H9 (cell line): Measurements from ENCODE around the gene PEA15. TPM values are rescaled to one million over a fixed set of nuclear protein-coding genes. Genes with fewer than 3 reads are reported as not detected.

ENCODE experiments used
- DNase-seq: peaks from one replicate; pipeline ENCODE4 v3.0.0-alpha.2; 2017
- H2AFZ ChIP-seq: one replicate; pipeline ENCODE4 v1.6.1; 2013; ENCODE audit warnings: mild to moderate bottlenecking, low read length, control low read depth, moderate library complexity
- H2AK5ac ChIP-seq: 2 replicates; pipeline ENCODE4 v1.6.1; 2013; ENCODE audit warnings: low read length, control low read depth, mixed read lengths; ENCODE audit not compliant: insufficient read length
- H2BK120ac ChIP-seq: one replicate; pipeline ENCODE4 v1.6.1; 2013; ENCODE audit warnings: low read depth, mild to moderate bottlenecking, low read length, control low read depth, inconsistent platforms; ENCODE audit not compliant: poor library complexity, severe bottlenecking
- H2BK12ac ChIP-seq: 2 replicates; pipeline ENCODE4 v1.6.1; 2013; ENCODE audit warnings: low read length, control low read depth, mixed read lengths, low read depth; ENCODE audit not compliant: insufficient read length
- H2BK15ac ChIP-seq: 2 replicates; pipeline ENCODE4 v1.6.1; 2013; ENCODE audit warnings: low read depth, low read length, control low read depth
- H2BK20ac ChIP-seq: one replicate; pipeline ENCODE4 v1.6.1; 2013; ENCODE audit warnings: low read depth, mild to moderate bottlenecking, low read length, control low read depth, inconsistent platforms; ENCODE audit not compliant: poor library complexity, severe bottlenecking
- H2BK5ac ChIP-seq: 2 replicates; pipeline ENCODE4 v1.6.1; 2013; ENCODE audit warnings: low read length, control low read depth, mixed read lengths; ENCODE audit not compliant: insufficient read length
- H3K14ac ChIP-seq: 2 replicates; pipeline ENCODE4 v1.6.1; 2013; ENCODE audit warnings: low read length, control low read depth; ENCODE audit not compliant: insufficient read depth
- H3K18ac ChIP-seq: 2 replicates; pipeline ENCODE4 v1.6.1; 2013; ENCODE audit warnings: low read depth, mild to moderate bottlenecking, mixed read lengths, low read length, control low read depth; ENCODE audit not compliant: insufficient read length
- H3K23ac ChIP-seq: 2 replicates; pipeline ENCODE4 v1.6.1; 2013; ENCODE audit warnings: low read length, control low read depth, mixed read lengths, low read depth; ENCODE audit not compliant: insufficient read length
- H3K23me2 ChIP-seq: 2 replicates; pipeline ENCODE4 v1.6.1; 2013; ENCODE audit warnings: low read depth, mild to moderate bottlenecking, mixed read lengths, low read length, control low read depth; ENCODE audit not compliant: insufficient read length, poor library complexity, severe bottlenecking
- H3K27ac ChIP-seq: 2 replicates; pipeline ENCODE4 v1.5.1; 2013; ENCODE audit warnings: low read length, control low read depth, mixed read lengths, low read depth; ENCODE audit not compliant: insufficient read length
- H3K27me3 ChIP-seq: 2 replicates; pipeline ENCODE4 v1.6.1; 2013; ENCODE audit warnings: low read length, control low read depth, inconsistent platforms; ENCODE audit not compliant: insufficient read depth
- H3K4ac ChIP-seq: 2 replicates; pipeline ENCODE4 v1.6.1; 2013; ENCODE audit warnings: low read depth, mild to moderate bottlenecking, control low read depth, inconsistent platforms, low read length, moderate library complexity
- H3K4me1 ChIP-seq: 2 replicates; pipeline ENCODE4 v1.6.1; 2013; ENCODE audit warnings: low read length, control low read depth, inconsistent platforms; ENCODE audit not compliant: insufficient read depth
- H3K4me2 ChIP-seq: 2 replicates; pipeline ENCODE4 v1.6.1; 2013; ENCODE audit warnings: low read length, control low read depth, mixed read lengths; ENCODE audit not compliant: insufficient read length, insufficient read depth
- H3K56ac ChIP-seq: 2 replicates; pipeline ENCODE4 v1.6.1; 2013; ENCODE audit warnings: low read depth, mild to moderate bottlenecking, mixed read lengths, low read length, control low read depth; ENCODE audit not compliant: insufficient read length
- H3K79me1 ChIP-seq: 2 replicates; pipeline ENCODE4 v1.6.1; 2013; ENCODE audit warnings: low read depth, mild to moderate bottlenecking, moderate library complexity, low read length, control low read depth, inconsistent platforms; ENCODE audit not compliant: insufficient read depth, poor library complexity, severe bottlenecking
- H3K79me2 ChIP-seq: 2 replicates; pipeline ENCODE4 v1.6.1; 2013; ENCODE audit warnings: low read length, control low read depth, inconsistent platforms; ENCODE audit not compliant: insufficient read depth
- H3K9ac ChIP-seq: 2 replicates; pipeline ENCODE4 v1.6.1; 2013; ENCODE audit warnings: low read length, control low read depth, mixed read lengths; ENCODE audit not compliant: insufficient read length; ENCODE audit errors: extremely low read depth
- H3K9me3 ChIP-seq: one replicate; pipeline ENCODE4 v1.6.1; 2013; ENCODE audit warnings: low read depth, low read length, inconsistent platforms; ENCODE audit not compliant: control insufficient read depth
- H3T11ph ChIP-seq: one replicate; pipeline ENCODE4 v1.6.1; 2013; ENCODE audit warnings: mild to moderate bottlenecking, low read length, control low read depth, inconsistent platforms
- H4K20me1 ChIP-seq: one replicate; pipeline ENCODE4 v1.6.1; 2013; ENCODE audit not compliant: control insufficient read depth, insufficient read length, insufficient read depth
- H4K5ac ChIP-seq: 2 replicates; pipeline ENCODE4 v1.6.1; 2013; ENCODE audit warnings: low read depth, mild to moderate bottlenecking, mixed read lengths, low read length, control low read depth; ENCODE audit not compliant: insufficient read length
- H4K8ac ChIP-seq: replicated peaks from 2 replicates; pipeline ENCODE4 v1.6.1; 2013; ENCODE audit warnings: low read length, control low read depth, mixed read lengths, low read depth; ENCODE audit not compliant: insufficient read length
- H4K91ac ChIP-seq: 2 replicates; pipeline ENCODE4 v1.6.1; 2013; ENCODE audit warnings: low read depth, mild to moderate bottlenecking, moderate library complexity, mixed read lengths, low read length, control low read depth; ENCODE audit not compliant: insufficient read length
- H3K27ac Mint-ChIP-seq, 3 experiments: 2 replicates in 2 of 3; 3 replicates in 1 of 3; pipeline ENCODE4 v1.8.0; 2020 to 2021; ENCODE audit warnings: mixed read lengths in 3 of 3, mild to moderate bottlenecking in 1 of 3, moderate library complexity in 1 of 3
- H3K27me3 Mint-ChIP-seq: 2 replicates; pipeline ENCODE4 v1.8.0; 2021; ENCODE audit warnings: low read depth, mild to moderate bottlenecking, moderate library complexity, mixed read lengths
- H3K36me3 Mint-ChIP-seq, 3 experiments: 2 replicates in 2 of 3; 3 replicates in 1 of 3; pipeline ENCODE4 v1.8.0; 2020 to 2021; ENCODE audit warnings: low read depth in 3 of 3, mixed read lengths in 3 of 3; ENCODE audit not compliant: insufficient read depth in 1 of 3
- H3K4me1 Mint-ChIP-seq, 2 experiments: 2 replicates each; pipeline ENCODE4 v1.8.0; 2020; ENCODE audit warnings: mixed read lengths in 2 of 2
- H3K4me3 Mint-ChIP-seq, 2 experiments: 2 replicates in 1 of 2; 3 replicates in 1 of 2; pipeline ENCODE4 v1.8.0; 2020 to 2021; ENCODE audit warnings: mild to moderate bottlenecking in 2 of 2, mixed read lengths in 2 of 2, moderate library complexity in 1 of 2
- H3K9me3 Mint-ChIP-seq, 2 experiments: 2 replicates in 1 of 2; 3 replicates in 1 of 2; pipeline ENCODE4 v1.8.0; 2020; ENCODE audit warnings: mild to moderate bottlenecking in 2 of 2, mixed read lengths in 2 of 2, moderate library complexity in 1 of 2
- CTCF ChIP-seq: fragments of 200-600 bp; sonication (generic); conservative IDR thresholded peaks from 3 replicates; pipeline ENCODE4 v1.8.0; 2021; ENCODE audit warnings: antibody characterized with exemption, mild to moderate bottlenecking
- WGBS: extraction: QIAGEN DNeasy Blood & Tissue Kit; methylation state at CpG from one replicate; pipeline ENCODE4 v1.1.7; 2013; ENCODE audit warnings: missing lambda C conversion rate, low lambda C conversion rate, mixed read lengths; ENCODE audit not compliant: insufficient read length; ENCODE audit errors: extremely low coverage; 5-methylcytosine and 5-hydroxymethylcytosine counted together
- total RNA-seq: library from RNA; stranded (reverse); gene quantifications from 2 replicates; pipeline ENCODE4 v1.2.1, GENCODE V29; 2021

PEA15 gene
- total RNA-seq, 1 experiment from 2014 or later = 82.1 TPM

- H2BK5ac ChIP-seq = no peak overlapping the region
- no peak overlapping the region for H2BK120ac ChIP-seq
- H4K20me1 ChIP-seq = no peaks in the 10 kb centered on the region
- Mint-ChIP-seq H3K4me1 (peaks cover 51 to 59% of the 10 kb centered on the region in 2 experiments), H3K9me3 (no peaks in the 10 kb centered on the region; a peak in 1 of 5 replicates), H3K27ac (peak overlapping the region in 2 of 3 experiments; percentile 18 to 90; a peak in 2 of 7 replicates), H3K36me3 (no peaks in the 10 kb centered on the region; a peak in 1 of 7 replicates), H3K4me3 (no peak overlapping the region), H3K27me3 (peaks cover 52% of the 10 kb centered on the region)
- no peaks in the 10 kb centered on the region for H3K27me3 ChIP-seq
- no peak overlapping the region for H3K27ac ChIP-seq
- H2BK15ac ChIP-seq = no peak overlapping the region
- H3K23me2 ChIP-seq = no peaks in the 10 kb centered on the region
- H3K79me2 ChIP-seq = no peaks in the 10 kb centered on the region
- no peak overlapping the region for H3K9ac ChIP-seq
- no peak overlapping the region for H3T11ph ChIP-seq
- no peak overlapping the region for H4K91ac ChIP-seq
- no CpG with 5 or more reads among the region's 6 CpGs for WGBS
- H4K5ac ChIP-seq = no peak overlapping the region
- H3K23ac ChIP-seq = no peak overlapping the region
- no peak overlapping the region for H3K14ac ChIP-seq
- H2AK5ac ChIP-seq = no peak overlapping the region
- no peak overlapping the region for H4K8ac ChIP-seq
- no peak overlapping the region for H3K4ac ChIP-seq
- H3K18ac ChIP-seq = no peak overlapping the region
- peak; percentile 59 for TF ChIP-seq CTCF
- no peak overlapping the region for H3K4me2 ChIP-seq
- H2BK20ac ChIP-seq = no peak overlapping the region
- H3K9me3 ChIP-seq = no peaks in the 10 kb centered on the region
- no peak overlapping the region for H2BK12ac ChIP-seq
- no peak overlapping the region for H3K56ac ChIP-seq
- H2AFZ ChIP-seq = no peak overlapping the region
- no peak for DNase-seq
- H3K4me1 ChIP-seq = peaks cover 23% of the 10 kb centered on the region; the same call in 1 of the 2 replicates
- H3K79me1 ChIP-seq = no peaks in the 10 kb centered on the region
Measured at GRCh38 chr1:160167580-160167979, 37.6 kb upstream of the PEA15 start.
